OCI-LY1 (cell line): Measurements from ENCODE around the gene ABCC4.

ENCODE experiments used
- CTCF ChIP-seq: fragments of 200-600 bp; sonication (generic), shearing (Covaris generic); IDR thresholded peaks from 2 replicates; pipeline ENCODE4 v1.5.1; 2017; ENCODE audit warnings: mild to moderate bottlenecking, antibody characterized with exemption, low read length, moderate library complexity, mixed read lengths
- EZH2 ChIP-seq: fragments of 200-600 bp; sonication (generic), shearing (Covaris generic); IDR thresholded peaks from 2 replicates; pipeline ENCODE4 v1.8.0; 2017; ENCODE audit warnings: borderline replicate concordance, mixed run types, mild to moderate bottlenecking, antibody characterized with exemption, low read length, moderate library complexity, mixed read lengths

GRCh38 chr13:95002126-95002525, 299.1 kb downstream of the ABCC4 start:
- no peak for TF ChIP-seq CTCF
- no peak for TF ChIP-seq EZH2
